Measurements from ENCODE around the gene PPP1R9A.

Gene PPP1R9A

GRCh38 chr7:95056107-95056739 is 148.8 kb downstream of the PPP1R9A start:
- DNase-seq (ENCODE audit: low read depth), result no peak
- H3K4me3 ChIP-seq (replicated peaks; ENCODE audit: low read depth, low read length), result no peak overlapping the region
- TF ChIP-seq CTCF (IDR thresholded peaks at IDR 0.05; ENCODE audit: low read length, missing control alignments), result no peak

- no peak for DNase-seq (ENCODE audit: low read depth)
- H3K4me3 ChIP-seq (replicated peaks; ENCODE audit: low read depth, low read length), result no peak overlapping the region
- no peak for TF ChIP-seq CTCF (IDR thresholded peaks at IDR 0.05; ENCODE audit: low read length, missing control alignments)
Observed at GRCh38 chr7:95056901-95057300, 149.5 kb downstream of the PPP1R9A start.

GRCh38 chr7:95059842-95060313 is 152.5 kb downstream of the PPP1R9A start:
- H3K4me3 ChIP-seq (replicated peaks; ENCODE audit: low read depth, low read length), result no peak overlapping the region
- no peak for DNase-seq (ENCODE audit: low read depth)

DNA sequence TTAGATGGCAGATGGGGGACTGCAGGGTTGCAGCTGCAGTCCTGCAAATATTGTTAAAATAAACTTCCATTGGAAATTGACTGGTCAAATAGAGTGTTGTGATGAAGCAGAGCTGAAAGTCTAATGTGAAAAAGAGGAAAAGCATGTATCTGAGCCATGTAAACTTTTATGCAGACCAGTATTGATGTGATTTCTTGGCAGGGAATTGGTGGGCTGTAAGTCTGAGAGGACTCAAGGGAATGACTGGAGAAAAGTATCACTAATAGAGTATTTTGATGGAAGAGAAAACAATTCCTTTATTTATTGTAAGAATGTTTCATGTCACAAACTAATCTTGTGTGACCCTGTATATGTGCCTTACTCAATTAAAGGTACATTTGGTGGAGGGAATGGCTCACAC is 155.5 kb downstream of the PPP1R9A start:
- TF ChIP-seq CTCF (IDR thresholded peaks at IDR 0.05; ENCODE audit: low read length, missing control alignments), result no peak
- no peak for DNase-seq (ENCODE audit: low read depth)
- H3K4me3 ChIP-seq (replicated peaks; ENCODE audit: low read depth, low read length), result no peak overlapping the region

More at GRCh38 chr7:95059842-95060313, 152.5 kb downstream of the PPP1R9A start:
- no peak for TF ChIP-seq CTCF (IDR thresholded peaks at IDR 0.05; ENCODE audit: low read length, missing control alignments)

- DNase-seq (ENCODE audit: low read depth), result peak; percentile 69
Observed at GRCh38 chr7:95066737-95067530, 159.5 kb downstream of the PPP1R9A start.

DNA sequence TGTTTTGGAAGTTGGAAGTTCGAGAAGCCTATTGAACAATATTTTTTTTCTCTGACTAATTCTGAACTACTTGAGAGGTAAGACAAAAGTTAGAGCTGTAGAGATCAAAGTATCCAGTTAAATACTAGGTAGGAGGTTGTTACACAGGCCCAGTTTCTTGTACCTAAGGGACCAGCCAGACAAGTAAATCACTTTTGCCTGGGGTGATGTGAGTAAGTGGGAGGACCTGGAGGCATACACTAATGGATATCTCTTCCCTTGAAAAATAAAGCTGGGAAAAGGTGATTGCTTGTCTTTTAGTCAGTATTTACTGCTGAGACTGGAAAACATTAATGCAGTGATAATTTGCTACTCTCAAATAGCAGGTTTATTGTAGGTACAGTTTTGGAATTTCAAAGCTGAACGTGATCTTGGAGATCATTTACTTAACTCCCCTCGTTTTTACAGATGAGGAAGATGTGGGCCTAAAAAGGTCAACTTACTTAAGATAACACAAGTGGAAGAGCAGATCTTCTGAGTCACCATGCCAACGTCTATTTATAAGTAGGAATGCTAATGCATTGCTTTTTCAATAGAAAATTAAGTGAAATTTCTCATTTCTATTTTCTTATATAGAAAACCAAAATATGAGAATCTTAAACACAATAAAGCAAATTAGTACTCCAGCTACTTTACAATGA is 181.3 kb downstream of the PPP1R9A start:
- TF ChIP-seq CTCF (IDR thresholded peaks at IDR 0.05; ENCODE audit: low read length, missing control alignments), result no peak
- no peak for DNase-seq (ENCODE audit: low read depth)
- no peak overlapping the region for H3K4me3 ChIP-seq (replicated peaks; ENCODE audit: low read depth, low read length)

More at GRCh38 chr7:95066737-95067530, 159.5 kb downstream of the PPP1R9A start:
- no peak overlapping the region for H3K4me3 ChIP-seq (replicated peaks; ENCODE audit: low read depth, low read length)
- no peak for TF ChIP-seq CTCF (IDR thresholded peaks at IDR 0.05; ENCODE audit: low read length, missing control alignments)

All from fibroblast of pulmonary artery (primary cell).